Mammary epithelial cell (primary cell): Measurements from ENCODE around the gene UBE2F.

ENCODE experiments used
- CTCF ChIP-seq, 2 donors: IDR thresholded peaks in 1 of 2; conservative IDR thresholded peaks in 1 of 2; 2 replicates each; pipeline ENCODE4 v1.5.1; 2011 to 2012; ENCODE audit warnings: inconsistent platforms in 2 of 2, low read length in 2 of 2, mild to moderate bottlenecking in 2 of 2, control low read depth in 1 of 2, low read depth in 1 of 2; ENCODE audit not compliant: insufficient read depth in 1 of 2; ENCODE audit errors: extremely low read depth in 1 of 2
- EZH2 ChIP-seq: IDR thresholded peaks from 2 replicates; pipeline ENCODE4 v1.6.1; 2012; ENCODE audit warnings: low read length, inconsistent platforms, borderline replicate concordance

GRCh38 chr2:238083919-238084318, 117.1 kb downstream of the UBE2F start:
- TF ChIP-seq CTCF (conservative IDR thresholded peaks at IDR 0.05 in 1 of 2, IDR thresholded peaks at IDR 0.05 in 1 of 2; ENCODE audit: extremely low read depth in 1 of 2, insufficient read depth in 1 of 2, low read depth in 1 of 2, low read length in 2 of 2), result no peak
- no peak for TF ChIP-seq EZH2
